OCI-LY7 (cell line): ENCODE results near the gene BPIFB6.
A peak's percentile ranks its signal among the peaks of the same experiment; 100 is the strongest.

ENCODE experiments used
- CTCF ChIP-seq: fragments of 200-600 bp; sonication (generic); conservative IDR thresholded peaks from 2 replicates; pipeline ENCODE4 v1.5.1; 2014; ENCODE audit warnings: mild to moderate bottlenecking, antibody characterized with exemption, low read length, moderate library complexity, mixed read lengths
- EZH2phosphoT487 ChIP-seq: fragments of 200-600 bp; sonication (generic); IDR thresholded peaks from 2 replicates; pipeline ENCODE4 v1.6.1; 2018; ENCODE audit warnings: low read depth, borderline replicate concordance, mild to moderate bottlenecking, mixed run types, antibody characterized with exemption, low read length, moderate library complexity, mixed read lengths

GRCh38 chr20:33005132-33005566 lies 26.3 kb upstream of the BPIFB6 start:
- TF ChIP-seq CTCF = peak; percentile 81
- no peak for TF ChIP-seq EZH2phosphoT487
